Activated CD8-positive, alpha-beta T cell treated with anti-CD3 and anti-CD28 coated beads, Interleukin-2, amount 10 ng/mL, durations not matched to agents 7 days and 5 days (primary cell): ENCODE data around the gene SH3BP4. TPM values are rescaled to one million over a fixed set of nuclear protein-coding genes. Genes with fewer than 3 reads are reported as not detected.

Source experiments
- ATAC-seq: fragments of 150-1000 bp; cut with Tn5 transposase; one replicate; pipeline ENCODE4 v1.10.0; 2021; ENCODE audit warnings: moderate library complexity
- CTCF ChIA-PET: fragments of 350-600 bp; sonication (Branson Sonifier 250); formaldehyde crosslinking; loops from one replicate; lab custom pipeline; 2021; ENCODE audit warnings: antibody characterized with exemption; lab: Charles Lee
- POLR2A ChIA-PET: fragments of 350-600 bp; sonication (Branson Sonifier 250); formaldehyde crosslinking; loops from one replicate; lab custom pipeline; 2021; ENCODE audit warnings: antibody characterized with exemption; lab: Charles Lee
- DNase-seq: peaks from one replicate; pipeline ENCODE4 v3.0.0-alpha.2; 2020
- H3K27ac Mint-ChIP-seq: one replicate; pipeline ENCODE4 v1.8.0; 2021; ENCODE audit warnings: mild to moderate bottlenecking, mixed read lengths
- H3K27me3 Mint-ChIP-seq: one replicate; pipeline ENCODE4 v1.8.0; 2021; ENCODE audit warnings: low read depth, mixed read lengths
- H3K36me3 Mint-ChIP-seq: one replicate; pipeline ENCODE4 v1.8.0; 2021; ENCODE audit warnings: low read depth, mixed read lengths
- H3K4me1 Mint-ChIP-seq: one replicate; pipeline ENCODE4 v1.8.0; 2021; ENCODE audit warnings: low read depth, mixed read lengths
- H3K4me3 Mint-ChIP-seq: one replicate; pipeline ENCODE4 v1.8.0; 2021; ENCODE audit warnings: mild to moderate bottlenecking, mixed read lengths
- H3K9me3 Mint-ChIP-seq: one replicate; pipeline ENCODE4 v1.8.0; 2022; ENCODE audit warnings: mixed read lengths; ENCODE audit not compliant: insufficient read depth
- total RNA-seq, 2 experiments: library from RNA; stranded (reverse); gene quantifications; one replicate each; pipeline ENCODE4 v1.2.3, GENCODE V29; 2021

Gene SH3BP4
- total RNA-seq, 2 experiments from 2014 or later: not detected

DNA sequence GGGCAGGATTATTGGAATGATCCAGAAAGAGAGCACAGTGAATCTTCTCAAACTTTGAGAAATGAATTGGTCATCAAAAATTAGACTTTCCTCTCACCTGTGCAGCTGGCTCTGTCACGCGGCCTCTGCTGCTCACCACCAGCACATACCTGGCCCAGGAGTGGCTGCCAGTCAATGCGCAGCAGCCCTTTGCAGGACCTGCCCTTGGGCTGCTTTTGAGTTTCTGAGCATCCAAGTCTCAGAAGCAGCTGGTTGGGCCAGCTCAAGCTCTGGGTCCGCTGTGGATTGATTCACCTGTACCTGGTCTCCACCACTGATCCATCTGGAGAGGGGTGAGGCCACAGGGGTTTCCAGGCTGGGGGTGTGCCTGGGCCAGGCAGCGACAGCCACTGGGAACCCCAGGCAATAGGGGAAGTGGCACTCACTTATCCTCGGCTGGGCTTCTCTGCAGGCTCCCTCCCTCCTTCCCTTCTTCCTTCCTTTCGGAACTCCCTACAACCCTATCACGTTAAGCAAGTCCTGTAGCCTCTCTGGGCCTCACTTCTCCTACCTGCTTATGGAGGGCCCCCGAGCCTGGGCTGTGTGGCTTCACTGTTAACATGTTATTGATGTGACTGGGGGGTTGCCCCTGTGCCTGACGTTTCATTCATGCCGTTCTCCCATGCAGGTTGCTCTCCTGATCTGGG is 48.1 kb downstream of the SH3BP4 start:
- no peak for DNase-seq
- H3K4me3 Mint-ChIP-seq: no peak overlapping the region
- no peaks in the 10 kb centered on the region for H3K27me3 Mint-ChIP-seq

DNA sequence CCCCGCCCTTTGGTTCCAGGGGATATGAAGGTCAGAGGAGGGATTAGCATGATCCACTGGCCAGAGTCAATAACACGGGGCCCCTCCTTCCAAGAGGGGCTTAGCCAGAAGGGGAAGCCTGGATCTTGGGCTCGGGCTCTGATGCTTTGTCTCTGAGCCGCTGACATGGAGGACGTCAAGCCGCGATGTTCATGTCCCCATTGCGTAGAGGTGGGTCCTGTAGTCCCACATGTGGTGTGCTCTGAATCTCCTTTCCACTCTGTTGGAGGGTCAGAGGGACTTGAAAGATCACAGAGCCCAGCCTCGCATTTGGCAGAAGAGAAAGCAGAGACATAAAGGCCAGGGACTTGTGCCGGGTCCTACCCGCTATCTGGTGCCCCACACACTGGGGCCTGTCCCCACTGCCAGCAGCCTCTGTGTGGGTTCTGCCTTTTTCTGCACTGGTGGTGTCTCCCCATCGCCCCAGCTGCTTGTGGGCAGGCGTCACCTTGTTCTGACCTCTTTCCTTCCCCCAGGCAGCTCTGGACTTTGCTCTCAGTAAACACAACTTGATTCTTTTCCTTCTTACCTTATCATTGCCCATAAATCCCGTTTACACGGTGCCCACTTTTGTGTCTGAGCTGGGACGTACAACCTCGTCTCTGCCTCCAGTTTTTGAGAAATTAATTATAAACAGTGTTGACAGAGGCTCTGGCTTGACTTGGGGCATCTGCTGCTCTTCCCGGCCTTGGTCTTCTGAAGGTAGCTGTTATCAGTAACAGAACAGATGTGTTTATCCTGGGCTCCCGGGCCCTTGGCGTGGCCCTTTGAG is 48.8 kb downstream of the SH3BP4 start:
- Mint-ChIP-seq H3K27ac (no peak overlapping the region), H3K9me3 (no peaks in the 10 kb centered on the region), H3K4me1 (no peaks in the 10 kb centered on the region), H3K36me3 (no peaks in the 10 kb centered on the region), H3K27me3 (no peaks in the 10 kb centered on the region), H3K4me3 (no peak overlapping the region)
- no peak for DNase-seq
- POLR2A ChIA-PET: no interaction called here
- no peak for ATAC-seq
- CTCF ChIA-PET: no interaction called here

More for the DNA sequence above, 48.1 kb downstream of the SH3BP4 start:
- Mint-ChIP-seq H3K9me3 (no peaks in the 10 kb centered on the region), H3K36me3 (no peaks in the 10 kb centered on the region), H3K27ac (no peak overlapping the region), H3K4me1 (no peaks in the 10 kb centered on the region)
- POLR2A ChIA-PET: no interaction called here
- CTCF ChIA-PET: no interaction called here
- ATAC-seq: no peak

GRCh38 chr2:235001237-235002133 is 49.7 kb downstream of the SH3BP4 start:
- CTCF ChIA-PET: no interaction called here
- no peak overlapping the region for H3K27ac Mint-ChIP-seq
- H3K4me3 Mint-ChIP-seq: no peak overlapping the region
- no peaks in the 10 kb centered on the region for H3K27me3 Mint-ChIP-seq
- POLR2A ChIA-PET: no interaction called here
- ATAC-seq: no peak
- no peaks in the 10 kb centered on the region for H3K9me3 Mint-ChIP-seq
- no peak for DNase-seq
- no peaks in the 10 kb centered on the region for H3K4me1 Mint-ChIP-seq
- no peaks in the 10 kb centered on the region for H3K36me3 Mint-ChIP-seq

DNA sequence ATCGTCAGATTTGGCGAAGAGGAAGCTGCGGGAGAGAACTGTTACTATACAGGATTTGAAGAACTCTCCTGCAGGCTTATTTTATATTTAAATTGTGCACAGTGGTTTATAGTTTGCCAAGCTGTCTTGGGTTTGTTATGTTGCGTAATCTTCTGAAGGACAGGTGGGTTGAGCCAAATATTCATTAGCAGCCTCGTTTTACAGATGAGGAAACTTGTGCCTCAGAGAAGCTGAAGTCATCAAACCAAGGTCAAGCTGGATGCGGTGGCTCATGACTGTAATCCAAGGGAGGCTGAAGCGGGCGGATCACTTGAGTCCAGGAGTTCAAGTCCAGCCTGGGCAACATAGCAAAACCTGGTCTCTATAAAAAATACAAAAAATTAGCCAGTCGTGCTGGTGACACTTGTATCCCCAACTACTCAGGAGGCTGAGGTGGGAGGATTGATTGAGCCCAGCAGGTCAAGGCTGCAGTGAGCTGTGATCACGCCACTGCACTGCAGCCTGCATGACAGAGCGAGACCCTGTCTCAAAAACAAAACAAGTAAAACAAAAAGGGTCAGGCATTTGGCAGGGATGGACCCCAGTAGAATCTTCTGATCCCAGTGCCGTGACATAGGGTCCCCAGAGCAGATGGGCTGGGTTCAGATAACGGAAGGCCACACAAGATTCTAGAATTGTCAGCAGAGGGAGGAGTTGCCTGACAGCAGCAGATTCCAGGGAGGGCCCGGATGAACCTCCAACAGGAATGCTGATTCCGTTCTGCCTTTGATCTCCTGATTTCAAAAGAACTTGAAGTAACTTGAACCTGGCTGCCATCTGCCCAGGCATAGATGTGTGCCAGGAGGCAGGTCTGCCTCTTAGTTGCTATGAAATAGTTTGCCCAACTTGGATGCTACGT is 50.6 kb downstream of the SH3BP4 start:
- no peak overlapping the region for H3K4me3 Mint-ChIP-seq
- H3K4me1 Mint-ChIP-seq: no peaks in the 10 kb centered on the region
- H3K36me3 Mint-ChIP-seq: no peaks in the 10 kb centered on the region
- no peak overlapping the region for H3K27ac Mint-ChIP-seq
- CTCF ChIA-PET: no interaction called here
- ATAC-seq: no peak
- no peak for DNase-seq
- H3K27me3 Mint-ChIP-seq: no peaks in the 10 kb centered on the region
- POLR2A ChIA-PET: no interaction called here
- no peaks in the 10 kb centered on the region for H3K9me3 Mint-ChIP-seq

DNA sequence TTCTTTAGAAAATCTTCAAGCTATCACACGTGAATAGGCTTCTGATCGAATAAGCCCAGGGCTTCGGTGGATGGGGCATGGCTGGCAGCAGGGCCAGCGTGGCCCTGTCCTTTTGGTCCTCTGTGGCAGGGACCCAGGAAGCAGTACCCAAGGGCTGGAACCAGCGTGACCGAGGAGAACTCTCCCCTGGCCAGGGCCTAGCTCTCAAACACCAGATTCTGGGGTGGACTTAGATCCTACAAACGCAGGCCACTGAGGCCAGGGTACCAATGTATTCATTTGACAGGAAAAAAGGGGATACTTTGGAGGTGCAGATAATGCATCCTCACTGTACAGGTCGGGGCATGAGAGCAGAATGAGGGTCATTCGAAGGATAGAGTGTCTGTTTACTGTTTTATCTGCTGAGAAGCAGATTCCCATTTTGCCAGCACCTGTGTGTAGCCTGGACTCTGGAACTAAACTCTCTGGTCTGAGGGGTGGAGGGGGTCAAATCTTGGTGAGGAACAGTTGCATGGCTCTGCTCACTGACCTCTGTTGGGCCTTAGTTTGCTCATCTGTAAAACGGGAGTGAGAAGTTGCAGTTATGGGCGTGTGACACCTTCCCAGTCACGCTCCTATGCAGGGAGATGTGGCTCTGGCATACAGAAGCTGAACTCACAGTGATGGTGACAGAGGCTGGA is 51.4 kb downstream of the SH3BP4 start:
- no peak overlapping the region for H3K27ac Mint-ChIP-seq
- ChIA-PET POLR2A (no interaction called here), CTCF (no interaction called here)
- no peaks in the 10 kb centered on the region for H3K36me3 Mint-ChIP-seq
- no peaks in the 10 kb centered on the region for H3K9me3 Mint-ChIP-seq
- DNase-seq (no peak), ATAC-seq (no peak)
- H3K4me1 Mint-ChIP-seq: no peaks in the 10 kb centered on the region
- H3K27me3 Mint-ChIP-seq: no peaks in the 10 kb centered on the region
- no peak overlapping the region for H3K4me3 Mint-ChIP-seq

- POLR2A ChIA-PET: no interaction called here
- Mint-ChIP-seq H3K36me3 (no peaks in the 10 kb centered on the region), H3K4me3 (no peak overlapping the region), H3K9me3 (no peaks in the 10 kb centered on the region), H3K27ac (no peak overlapping the region), H3K4me1 (no peaks in the 10 kb centered on the region), H3K27me3 (no peaks in the 10 kb centered on the region)
- CTCF ChIA-PET: no interaction called here
- ATAC-seq (no peak), DNase-seq (no peak)
Measured at GRCh38 chr2:235004329-235004903, 52.6 kb downstream of the SH3BP4 start.

- H3K4me1 Mint-ChIP-seq: no peaks in the 10 kb centered on the region
- ChIA-PET CTCF (no interaction called here), POLR2A (no interaction called here)
- no peaks in the 10 kb centered on the region for H3K9me3 Mint-ChIP-seq
- H3K27ac Mint-ChIP-seq: no peak overlapping the region
- no peaks in the 10 kb centered on the region for H3K27me3 Mint-ChIP-seq
- no peak overlapping the region for H3K4me3 Mint-ChIP-seq
- no peak for DNase-seq
- no peak for ATAC-seq
- no peaks in the 10 kb centered on the region for H3K36me3 Mint-ChIP-seq
Measured at GRCh38 chr2:235005023-235005422, 53.2 kb downstream of the SH3BP4 start.

GRCh38 chr2:235005603-235006259 is 53.9 kb downstream of the SH3BP4 start:
- ATAC-seq (no peak), DNase-seq (no peak)
- no peaks in the 10 kb centered on the region for H3K36me3 Mint-ChIP-seq
- ChIA-PET POLR2A (no interaction called here), CTCF (no interaction called here)
- H3K4me1 Mint-ChIP-seq: no peaks in the 10 kb centered on the region
- H3K9me3 Mint-ChIP-seq: no peaks in the 10 kb centered on the region
- H3K27ac Mint-ChIP-seq: no peak overlapping the region
- no peak overlapping the region for H3K4me3 Mint-ChIP-seq
- H3K27me3 Mint-ChIP-seq: no peaks in the 10 kb centered on the region

GRCh38 chr2:235006461-235006860 is 54.6 kb downstream of the SH3BP4 start:
- Mint-ChIP-seq H3K27ac (no peak overlapping the region), H3K27me3 (no peaks in the 10 kb centered on the region), H3K4me3 (no peak overlapping the region), H3K4me1 (no peaks in the 10 kb centered on the region), H3K9me3 (no peaks in the 10 kb centered on the region), H3K36me3 (no peaks in the 10 kb centered on the region)
- DNase-seq (no peak), ATAC-seq (no peak)
- ChIA-PET CTCF (no interaction called here), POLR2A (no interaction called here)

DNA sequence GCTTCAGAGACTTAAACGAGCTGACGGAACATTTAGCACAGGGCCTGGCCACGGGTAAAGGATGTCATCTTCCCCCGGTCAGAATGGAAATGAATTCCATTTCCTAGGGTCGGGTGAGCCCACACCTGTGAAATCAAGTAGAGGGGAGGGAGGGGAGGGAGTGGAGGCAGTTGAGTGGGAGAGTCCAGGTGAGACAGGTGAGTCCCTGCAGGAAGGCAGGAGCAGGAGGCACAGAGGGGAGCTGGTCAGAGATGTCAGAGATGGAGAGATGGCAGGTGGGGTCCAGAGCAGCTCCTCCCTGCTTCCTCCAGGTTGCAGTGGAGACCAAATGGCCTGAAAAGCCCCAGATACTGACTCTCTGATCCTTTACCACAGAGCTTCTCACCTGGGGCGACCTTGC is 55.2 kb downstream of the SH3BP4 start:
- H3K27ac Mint-ChIP-seq: no peak overlapping the region
- no peaks in the 10 kb centered on the region for H3K27me3 Mint-ChIP-seq
- DNase-seq (no peak), ATAC-seq (no peak)
- CTCF ChIA-PET: no interaction called here
- no peak overlapping the region for H3K4me3 Mint-ChIP-seq
- no peaks in the 10 kb centered on the region for H3K36me3 Mint-ChIP-seq
- no peaks in the 10 kb centered on the region for H3K4me1 Mint-ChIP-seq
- H3K9me3 Mint-ChIP-seq: no peaks in the 10 kb centered on the region
- POLR2A ChIA-PET: no interaction called here
